Progenitor cell of endocrine pancreas (in vitro differentiated cells): ENCODE data around the gene PRR14. TPM values are rescaled to one million over a fixed set of nuclear protein-coding genes. Genes with fewer than 3 reads are reported as not detected.

Source experiments
- DNase-seq: peaks from one replicate; pipeline ENCODE4 v3.0.0; 2021; ENCODE audit warnings: low spot score; ENCODE audit not compliant: unreplicated experiment
- H3K27ac Mint-ChIP-seq: 2 replicates; pipeline ENCODE4 v1.8.0; 2021; ENCODE audit warnings: mild to moderate bottlenecking, moderate library complexity, mixed read lengths
- H3K27me3 Mint-ChIP-seq: 2 replicates; pipeline ENCODE4 v1.8.0; 2021; ENCODE audit warnings: mixed read lengths
- H3K36me3 Mint-ChIP-seq: 2 replicates; pipeline ENCODE4 v1.8.0; 2022; ENCODE audit warnings: mixed read lengths; ENCODE audit not compliant: insufficient read depth
- H3K4me1 Mint-ChIP-seq: 2 replicates; pipeline ENCODE4 v1.8.0; 2021; ENCODE audit warnings: low read depth, mixed read lengths
- H3K4me3 Mint-ChIP-seq: 2 replicates; pipeline ENCODE4 v1.8.0; 2021; ENCODE audit warnings: low read depth, mild to moderate bottlenecking, moderate library complexity, mixed read lengths
- H3K9me3 Mint-ChIP-seq: 2 replicates; pipeline ENCODE4 v1.8.0; 2021; ENCODE audit warnings: low read depth, mixed read lengths
- CTCF ChIP-seq: fragments of 200-600 bp; sonication (generic); IDR thresholded peaks from one replicate; pipeline ENCODE4 v1.5.0; 2021; ENCODE audit warnings: antibody characterized with exemption, mild to moderate bottlenecking; ENCODE audit not compliant: unreplicated experiment
- long read RNA-seq: library from polyadenylated mRNA; unstranded; transcript quantifications from one replicate; pipeline ENCODE4 v2.0.0, GENCODE V29; 2020
- total RNA-seq: library from RNA; stranded (reverse); gene quantifications from 2 replicates; pipeline ENCODE4 v1.2.1, GENCODE V29; 2021

The PRR14 gene
- 57.6 and 58.7 TPM in 2 replicates for total RNA-seq
- long read RNA-seq: 0 reads

GRCh38 chr16:30650369-30651123 lies at the start of gene PRR14:
Gene PRR14, plus strand, starts transcription at chr16:30650960. Its CDS starts 686 bp downstream, at chr16:30651646.
- Mint-ChIP-seq H3K4me3 (peak within 1 kb of the TSS; percentile 97), H3K27me3 (peaks cover 5% of the 10 kb centered on the region), H3K9me3 (no peaks in the 10 kb centered on the region), H3K27ac (peak within 1 kb of the TSS; percentile 98), H3K36me3 (peaks cover 5% of the 10 kb centered on the region), H3K4me1 (peaks cover 11% of the 10 kb centered on the region)
- peak; percentile 33 for TF ChIP-seq CTCF
- peak; percentile 93 for DNase-seq

GRCh38 chr16:30601966-30602365 lies 48.8 kb upstream of the PRR14 start:
- H3K36me3 Mint-ChIP-seq: peaks cover 28% of the 10 kb centered on the region
- peak overlapping the region; percentile 29 for H3K27ac Mint-ChIP-seq
- H3K4me3 Mint-ChIP-seq: no peak overlapping the region
- TF ChIP-seq CTCF: no peak
- no peak for DNase-seq
- H3K27me3 Mint-ChIP-seq: no peaks in the 10 kb centered on the region
- H3K9me3 Mint-ChIP-seq: peaks cover 4% of the 10 kb centered on the region
- no peaks in the 10 kb centered on the region for H3K4me1 Mint-ChIP-seq

GRCh38 chr16:30602616-30603277 lies 48.0 kb upstream of the PRR14 start:
- peaks cover 1% of the 10 kb centered on the region for H3K4me1 Mint-ChIP-seq
- peaks cover 31% of the 10 kb centered on the region for H3K36me3 Mint-ChIP-seq
- H3K4me3 Mint-ChIP-seq: no peak overlapping the region
- TF ChIP-seq CTCF: no peak
- DNase-seq: no peak
- H3K9me3 Mint-ChIP-seq: peaks cover 4% of the 10 kb centered on the region
- H3K27ac Mint-ChIP-seq: no peak overlapping the region
- H3K27me3 Mint-ChIP-seq: no peaks in the 10 kb centered on the region

- TF ChIP-seq CTCF: no peak
- no peak overlapping the region for H3K4me3 Mint-ChIP-seq
- H3K27ac Mint-ChIP-seq: no peak overlapping the region
- no peak for DNase-seq
- peaks cover 32% of the 10 kb centered on the region for H3K36me3 Mint-ChIP-seq
- peaks cover 4% of the 10 kb centered on the region for H3K9me3 Mint-ChIP-seq
- H3K27me3 Mint-ChIP-seq: no peaks in the 10 kb centered on the region
- H3K4me1 Mint-ChIP-seq: peaks cover 4% of the 10 kb centered on the region
Measured at GRCh38 chr16:30603945-30604315, 46.8 kb upstream of the PRR14 start.

GRCh38 chr16:30604316-30604947 lies 46.3 kb upstream of the PRR14 start:
- Mint-ChIP-seq H3K4me1 (peaks cover 5% of the 10 kb centered on the region), H3K36me3 (peaks cover 32% of the 10 kb centered on the region), H3K4me3 (no peak overlapping the region), H3K27me3 (no peaks in the 10 kb centered on the region), H3K9me3 (peaks cover 4% of the 10 kb centered on the region), H3K27ac (no peak overlapping the region)
- DNase-seq: no peak
- no peak for TF ChIP-seq CTCF
